SK-N-SH (cell line): ENCODE results near the gene RBCK1. TPM values are rescaled to one million over a fixed set of nuclear protein-coding genes. Genes with fewer than 3 reads are reported as not detected.

ENCODE experiments used
- CTCF ChIA-PET: fragments of 300-600, 350-600 bp; formaldehyde crosslinking; extraction: SDS; loops from one replicate; lab custom pipeline; 2021; lab: Yijun Ruan, JAX
- POLR2A ChIA-PET: fragments of 350-600 bp; sonication (Branson Sonifier 250); formaldehyde crosslinking; extraction: SDS; loops from one replicate; lab custom pipeline; 2020; ENCODE audit warnings: antibody characterized with exemption, inconsistent platforms; lab: Yijun Ruan, JAX
- DNase-seq: peaks from one replicate; pipeline ENCODE4 v3.0.0; 2012
- H2AFZ ChIP-seq: fragments of 200-600 bp; sonication (generic); 2 replicates; pipeline ENCODE4 v1.8.1; 2016; ENCODE audit warnings: antibody characterized with exemption, mild to moderate bottlenecking, low read depth
- H3F3A ChIP-seq: fragments of 200-600 bp; sonication (generic); replicated peaks from 2 replicates; pipeline ENCODE3; 2016; ENCODE audit warnings: antibody characterized with exemption, mild to moderate bottlenecking; ENCODE audit not compliant: insufficient read depth
- H3K27ac ChIP-seq, 2 experiments: fragments of 200-500 bp in 1 of 2; fragments of 200-600 bp in 1 of 2; sonication (Bioruptor generic) in 1 of 2; sonication (generic), shearing (Covaris generic) in 1 of 2; 2 replicates each; pipeline versions ENCODE4 v1.5.1 to v1.6.1; 2014 to 2016; ENCODE audit warnings: low read depth in 2 of 2, inconsistent platforms in 1 of 2, low read length in 1 of 2, mild to moderate bottlenecking in 1 of 2, mixed read lengths in 1 of 2
- H3K27me3 ChIP-seq: fragments of 200-600 bp; sonication (generic), shearing (Covaris generic); 2 replicates; pipeline ENCODE4 v1.6.1; 2016; ENCODE audit warnings: mixed run types; ENCODE audit not compliant: insufficient read depth
- H3K36me3 ChIP-seq, 2 experiments: fragments of 200-500 bp in 1 of 2; fragments of 200-600 bp in 1 of 2; sonication (Bioruptor generic) in 1 of 2; sonication (generic) in 1 of 2; replicated peaks in 1 of 2; 2 replicates each; pipeline versions ENCODE3 to v1.5.1; 2014 to 2016; ENCODE audit warnings: low read length in 1 of 2, mild to moderate bottlenecking in 1 of 2; ENCODE audit not compliant: insufficient read depth in 2 of 2, control insufficient read depth in 1 of 2
- H3K4me1 ChIP-seq, 2 experiments: fragments of 200-500 bp in 1 of 2; fragments of 200-600 bp in 1 of 2; sonication (Bioruptor generic) in 1 of 2; sonication (generic), shearing (Covaris generic) in 1 of 2; 2 replicates each; pipeline versions ENCODE4 v1.5.1 to v1.6.1; 2014 to 2016; ENCODE audit warnings: low read depth in 1 of 2, low read length in 1 of 2, mixed run types in 1 of 2; ENCODE audit not compliant: insufficient read depth in 2 of 2, control insufficient read depth in 1 of 2
- H3K4me2 ChIP-seq: fragments of 200-600 bp; sonication (generic), shearing (Covaris generic); 2 replicates; pipeline ENCODE4 v1.6.1; 2017; ENCODE audit warnings: mixed run types
- H3K4me3 ChIP-seq, 2 experiments: fragments of 200-500 bp in 1 of 2; fragments of 200-600 bp in 1 of 2; sonication (Bioruptor generic) in 1 of 2; sonication (generic), shearing (Covaris generic) in 1 of 2; 2 replicates each; pipeline versions ENCODE4 v1.5.1 to v1.8.1; 2014 to 2016; ENCODE audit warnings: low read depth in 2 of 2, inconsistent platforms in 1 of 2, low read length in 1 of 2, mild to moderate bottlenecking in 1 of 2, mixed read lengths in 1 of 2, moderate library complexity in 1 of 2
- H3K79me2 ChIP-seq: fragments of 200-600 bp; sonication (generic); 2 replicates; pipeline ENCODE4 v1.8.1; 2017; ENCODE audit warnings: mild to moderate bottlenecking; ENCODE audit not compliant: insufficient read depth
- H3K9ac ChIP-seq: fragments of 200-600 bp; sonication (generic); 2 replicates; pipeline ENCODE4 v1.6.1; 2017; ENCODE audit warnings: mixed run types
- H3K9me2 ChIP-seq: fragments of 200-600 bp; sonication (generic); 2 replicates; pipeline ENCODE4 v1.6.1; 2017; ENCODE audit warnings: mixed run types
- H3K9me3 ChIP-seq: fragments of 200-600 bp; sonication (generic); 2 replicates; pipeline ENCODE4 v1.6.1; 2017; ENCODE audit warnings: mixed run types, mild to moderate bottlenecking, moderate library complexity
- H4K20me1 ChIP-seq: fragments of 200-600 bp; sonication (generic); 2 replicates; pipeline ENCODE4 v1.6.1; 2017; ENCODE audit warnings: mild to moderate bottlenecking, mixed run types; ENCODE audit not compliant: insufficient read depth
- CHD2 ChIP-seq: fragments of 150-350 bp; IDR thresholded peaks from 2 replicates; pipeline ENCODE4 v1.6.1; 2018; ENCODE audit warnings: low read length; ENCODE audit not compliant: partially characterized antibody
- CTCF ChIP-seq: fragments of 200-600 bp; sonication (generic); IDR thresholded peaks from 2 replicates; pipeline ENCODE4 v1.6.1; 2017; ENCODE audit warnings: antibody characterized with exemption, mild to moderate bottlenecking, moderate library complexity
- ELF1 ChIP-seq: IDR thresholded peaks from 2 replicates; pipeline ENCODE4 v1.4.0; 2012
- FOSL2 ChIP-seq: IDR thresholded peaks from 2 replicates; pipeline ENCODE4 v1.4.0; 2012; ENCODE audit warnings: low read depth, mild to moderate bottlenecking, moderate library complexity, borderline replicate concordance
- GATA2 ChIP-seq: sonication (generic); formaldehyde crosslinking; IDR thresholded peaks from 2 replicates; pipeline ENCODE4 v1.5.0; 2020; ENCODE audit warnings: mild to moderate bottlenecking, missing genetic modification reagents
- JUND ChIP-seq: IDR thresholded peaks from 2 replicates; pipeline ENCODE4 v1.4.0; 2012
- MAX ChIP-seq: IDR thresholded peaks from 2 replicates; pipeline ENCODE4 v1.4.0; 2012; ENCODE audit warnings: low read depth
- MXI1 ChIP-seq: IDR thresholded peaks from 2 replicates; pipeline ENCODE4 v1.6.1; 2012; ENCODE audit warnings: mild to moderate bottlenecking, low read depth, low read length, improper control_type of control experiment
- NRF1 ChIP-seq: IDR thresholded peaks from 2 replicates; pipeline ENCODE4 v1.6.1; 2012; ENCODE audit warnings: low read depth, mild to moderate bottlenecking, low read length
- POLR2AphosphoS5 ChIP-seq: IDR thresholded peaks from 2 replicates; pipeline ENCODE4 v1.6.1; 2012; ENCODE audit warnings: low read depth, low read length
- RAD21 ChIP-seq: IDR thresholded peaks from 2 replicates; pipeline ENCODE4 v1.6.1; 2012; ENCODE audit warnings: mild to moderate bottlenecking, low read length
- RCOR1 ChIP-seq: fragments of 150-350 bp; IDR thresholded peaks from 2 replicates; pipeline ENCODE4 v1.6.1; 2017; ENCODE audit warnings: antibody characterized with exemption, low read length
- RXRA ChIP-seq: IDR thresholded peaks from 2 replicates; pipeline ENCODE4 v1.4.0; 2012; ENCODE audit warnings: low read depth, mild to moderate bottlenecking, borderline replicate concordance
- SMC3 ChIP-seq: IDR thresholded peaks from 2 replicates; pipeline ENCODE4 v1.6.1; 2012; ENCODE audit warnings: low read depth, low read length, improper control_type of control experiment
- TAF1 ChIP-seq: IDR thresholded peaks from 2 replicates; pipeline ENCODE4 v1.6.1; 2012; ENCODE audit warnings: low read depth, mild to moderate bottlenecking, low read length, moderate library complexity, borderline replicate concordance
- USF2 ChIP-seq: fragments of 150-350 bp; IDR thresholded peaks from 2 replicates; pipeline ENCODE4 v1.6.1; 2017; ENCODE audit warnings: antibody characterized with exemption, low read length, low read depth, borderline replicate concordance
- WGBS: methylation state at CpG from one replicate; pipeline ENCODE4 v1.1.6; 2017; ENCODE audit warnings: low lambda C conversion rate; 5-methylcytosine and 5-hydroxymethylcytosine counted together
- polyA plus RNA-seq, 3 experiments: library from polyadenylated mRNA; depleted of rRNA; stranded (reverse); fragments of >200 nt; gene quantifications; 2 replicates each; pipeline ENCODE4 v1.2.3, GENCODE V29; 2012
- TF ChIP-seq, protein P1 (sequence below): IDR thresholded peaks from 2 replicates; pipeline ENCODE4 v1.4.0; 2012; ENCODE audit warnings: low read depth, borderline replicate concordance
- TF ChIP-seq, protein P2 (sequence below): fragments of 150-350 bp; IDR thresholded peaks from 2 replicates; pipeline ENCODE4 v1.6.1; 2016; ENCODE audit warnings: mild to moderate bottlenecking, low read depth, low read length
- TF ChIP-seq, protein P3 (sequence below): IDR thresholded peaks from 2 replicates; pipeline ENCODE4 v1.6.1; 2012; ENCODE audit warnings: mild to moderate bottlenecking, low read depth, low read length, moderate library complexity

The RBCK1 gene
- polyA plus RNA-seq, 1 of the 3 experiments (the other 2 are of a cell fraction): 105 TPM

- Histone ChIP-seq H3K27me3 (no peaks in the 10 kb centered on the region), H3K36me3 (peaks cover 60 to 77% of the 10 kb centered on the region in 2 experiments), H3K27ac (no peak overlapping the region), H4K20me1 (peaks cover 6% of the 10 kb centered on the region; the same call in 1 of the 2 replicates), H3K4me2 (no peak overlapping the region), H3K4me1 (peaks cover 0 to 13% of the 10 kb centered on the region in 2 experiments; a peak in 2 of 4 replicates), H3K4me3 (no peak overlapping the region), H2AFZ (no peak overlapping the region), H3K9me3 (no peaks in the 10 kb centered on the region), H3K9me2 (no peaks in the 10 kb centered on the region), H3K79me2 (peaks cover 12% of the 10 kb centered on the region; the same call in 1 of the 2 replicates), H3K9ac (no peak overlapping the region), H3F3A (peaks cover 12% of the 10 kb centered on the region)
- TF ChIP-seq MXI1 (no peak), RAD21 (no peak), TAF1 (no peak), MAX (no peak), ELF1 (no peak), CHD2 (no peak), CTCF (no peak)
- TF ChIP-seq, protein P1, sequence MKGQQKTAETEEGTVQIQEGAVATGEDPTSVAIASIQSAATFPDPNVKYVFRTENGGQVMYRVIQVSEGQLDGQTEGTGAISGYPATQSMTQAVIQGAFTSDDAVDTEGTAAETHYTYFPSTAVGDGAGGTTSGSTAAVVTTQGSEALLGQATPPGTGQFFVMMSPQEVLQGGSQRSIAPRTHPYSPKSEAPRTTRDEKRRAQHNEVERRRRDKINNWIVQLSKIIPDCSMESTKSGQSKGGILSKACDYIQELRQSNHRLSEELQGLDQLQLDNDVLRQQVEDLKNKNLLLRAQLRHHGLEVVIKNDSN: no peak
- ChIA-PET POLR2A (no interaction called here), CTCF (interaction anchor here (2.0 kb wide), 1 partner anchor 9 kb away, joined by 6 read pairs; no protein-coding TSS in a partner anchor)
- WGBS: 91% methylated on average over 13 of the region's 13 CpGs
- DNase-seq: no peak
These were observed 32.5 kb downstream of the RBCK1 start for GRCh38 chr20:440636-441035.

DNA sequence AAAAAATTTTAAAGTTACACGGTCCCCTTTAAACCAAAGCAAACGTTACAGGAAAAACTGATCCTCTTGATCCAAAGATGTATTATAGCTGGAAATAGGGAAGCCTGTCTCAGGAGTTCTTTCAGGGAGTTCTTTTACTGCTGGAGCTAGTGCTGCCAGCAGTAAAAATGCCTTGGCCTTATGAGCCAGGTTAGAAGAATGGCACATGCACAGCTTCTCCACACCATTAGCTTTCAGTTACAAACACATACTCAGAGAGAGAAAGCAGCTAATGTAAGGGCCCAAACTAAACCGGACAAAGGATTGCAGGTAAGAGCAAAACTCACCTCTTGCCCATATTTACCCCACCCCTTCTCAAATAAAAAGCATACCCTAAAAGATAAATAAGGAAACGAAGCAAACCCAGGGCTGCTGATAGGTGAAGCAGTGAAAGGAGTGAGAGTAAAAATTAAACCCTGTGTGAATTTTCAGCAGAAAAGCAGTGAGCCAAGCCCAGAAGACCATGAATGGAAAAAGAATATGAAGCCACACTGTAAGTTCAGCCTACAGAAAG lies 35.2 kb downstream of the RBCK1 start:
- Histone ChIP-seq H3F3A (peaks cover 12% of the 10 kb centered on the region), H3K9me2 (no peaks in the 10 kb centered on the region), H3K4me3 (no peak overlapping the region), H4K20me1 (peaks cover 14% of the 10 kb centered on the region), H3K9ac (no peak overlapping the region), H3K79me2 (peaks cover 36% of the 10 kb centered on the region), H3K4me1 (peaks cover 0 to 13% of the 10 kb centered on the region in 2 experiments; a peak in 2 of 4 replicates), H3K36me3 (peaks cover 58 to 60% of the 10 kb centered on the region in 2 experiments), H3K27ac (no peak overlapping the region), H3K4me2 (no peak overlapping the region), H3K27me3 (no peaks in the 10 kb centered on the region), H2AFZ (no peak overlapping the region), H3K9me3 (no peaks in the 10 kb centered on the region)
- ChIA-PET POLR2A (no interaction called here), CTCF (interaction anchor here (0.8 to 1.8 kb wide), 3 partner anchors 12 to 90 kb away, joined by 3 to 6 read pairs (median 3); no protein-coding TSS in a partner anchor)
- WGBS: 93% methylated on average over 4 of the region's 4 CpGs
- DNase-seq: no peak
- TF ChIP-seq GATA2: no peak
- no peak for TF ChIP-seq POLR2AphosphoS5
- no peak for TF ChIP-seq RCOR1
- no peak for TF ChIP-seq SMC3
- TF ChIP-seq FOSL2: no peak
- TF ChIP-seq, protein P2, sequence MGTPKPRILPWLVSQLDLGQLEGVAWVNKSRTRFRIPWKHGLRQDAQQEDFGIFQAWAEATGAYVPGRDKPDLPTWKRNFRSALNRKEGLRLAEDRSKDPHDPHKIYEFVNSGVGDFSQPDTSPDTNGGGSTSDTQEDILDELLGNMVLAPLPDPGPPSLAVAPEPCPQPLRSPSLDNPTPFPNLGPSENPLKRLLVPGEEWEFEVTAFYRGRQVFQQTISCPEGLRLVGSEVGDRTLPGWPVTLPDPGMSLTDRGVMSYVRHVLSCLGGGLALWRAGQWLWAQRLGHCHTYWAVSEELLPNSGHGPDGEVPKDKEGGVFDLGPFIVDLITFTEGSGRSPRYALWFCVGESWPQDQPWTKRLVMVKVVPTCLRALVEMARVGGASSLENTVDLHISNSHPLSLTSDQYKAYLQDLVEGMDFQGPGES: no peak
- TF ChIP-seq TAF1: no peak
- TF ChIP-seq, protein P3, sequence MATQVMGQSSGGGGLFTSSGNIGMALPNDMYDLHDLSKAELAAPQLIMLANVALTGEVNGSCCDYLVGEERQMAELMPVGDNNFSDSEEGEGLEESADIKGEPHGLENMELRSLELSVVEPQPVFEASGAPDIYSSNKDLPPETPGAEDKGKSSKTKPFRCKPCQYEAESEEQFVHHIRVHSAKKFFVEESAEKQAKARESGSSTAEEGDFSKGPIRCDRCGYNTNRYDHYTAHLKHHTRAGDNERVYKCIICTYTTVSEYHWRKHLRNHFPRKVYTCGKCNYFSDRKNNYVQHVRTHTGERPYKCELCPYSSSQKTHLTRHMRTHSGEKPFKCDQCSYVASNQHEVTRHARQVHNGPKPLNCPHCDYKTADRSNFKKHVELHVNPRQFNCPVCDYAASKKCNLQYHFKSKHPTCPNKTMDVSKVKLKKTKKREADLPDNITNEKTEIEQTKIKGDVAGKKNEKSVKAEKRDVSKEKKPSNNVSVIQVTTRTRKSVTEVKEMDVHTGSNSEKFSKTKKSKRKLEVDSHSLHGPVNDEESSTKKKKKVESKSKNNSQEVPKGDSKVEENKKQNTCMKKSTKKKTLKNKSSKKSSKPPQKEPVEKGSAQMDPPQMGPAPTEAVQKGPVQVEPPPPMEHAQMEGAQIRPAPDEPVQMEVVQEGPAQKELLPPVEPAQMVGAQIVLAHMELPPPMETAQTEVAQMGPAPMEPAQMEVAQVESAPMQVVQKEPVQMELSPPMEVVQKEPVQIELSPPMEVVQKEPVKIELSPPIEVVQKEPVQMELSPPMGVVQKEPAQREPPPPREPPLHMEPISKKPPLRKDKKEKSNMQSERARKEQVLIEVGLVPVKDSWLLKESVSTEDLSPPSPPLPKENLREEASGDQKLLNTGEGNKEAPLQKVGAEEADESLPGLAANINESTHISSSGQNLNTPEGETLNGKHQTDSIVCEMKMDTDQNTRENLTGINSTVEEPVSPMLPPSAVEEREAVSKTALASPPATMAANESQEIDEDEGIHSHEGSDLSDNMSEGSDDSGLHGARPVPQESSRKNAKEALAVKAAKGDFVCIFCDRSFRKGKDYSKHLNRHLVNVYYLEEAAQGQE: no peak
- TF ChIP-seq JUND: no peak
- no peak for TF ChIP-seq NRF1
- TF ChIP-seq USF2: no peak
- no peak for TF ChIP-seq RXRA
